Dendritic cell treated with granulocyte-macrophage colony-stimulating factor and Interleukin-4, amounts not matched to agents 40 ng/mL and 50 ng/mL, for 4 days (primary cell): ENCODE data around the gene THTPA.
"Not testable (repeated sequence)": the region's sequence is repeated elsewhere in the genome, so short reads cannot be mapped to it uniquely, and the experiment has no call there.

Source experiments
- H3K27ac Mint-ChIP-seq: one replicate; pipeline ENCODE4 v1.8.0; 2022; ENCODE audit warnings: mild to moderate bottlenecking, mixed read lengths
- H3K27me3 Mint-ChIP-seq: one replicate; pipeline ENCODE4 v1.8.0; 2022; ENCODE audit warnings: mild to moderate bottlenecking, mixed read lengths
- H3K36me3 Mint-ChIP-seq: one replicate; pipeline ENCODE4 v1.8.0; 2022; ENCODE audit warnings: low read depth, mixed read lengths
- H3K4me1 Mint-ChIP-seq: one replicate; pipeline ENCODE4 v1.8.0; 2022; ENCODE audit warnings: low read depth, mixed read lengths
- H3K4me3 Mint-ChIP-seq: one replicate; pipeline ENCODE4 v1.8.0; 2022; ENCODE audit warnings: mild to moderate bottlenecking, moderate library complexity, mixed read lengths
- H3K9me3 Mint-ChIP-seq: one replicate; pipeline ENCODE4 v1.8.0; 2022; ENCODE audit warnings: mixed read lengths
- intact Hi-C: fragments of 100-400 bp; cut with micrococcal nuclease; formaldehyde crosslinking; loops from one replicate; pipeline ENCODE4 v1.15.0; 2022

THTPA gene

GRCh38 chr14:23584527-23585203, 28.6 kb downstream of the THTPA start:
- peaks cover 55% of the 10 kb centered on the region for H3K27me3 Mint-ChIP-seq

GRCh38 chr14:23588884-23589598, 33.0 kb downstream of the THTPA start:
- no peaks in the 10 kb centered on the region for H3K36me3 Mint-ChIP-seq
- peaks cover 24% of the 10 kb centered on the region for H3K27me3 Mint-ChIP-seq
- peak overlapping the region; percentile 60 for H3K27ac Mint-ChIP-seq
- H3K4me3 Mint-ChIP-seq, result no peak overlapping the region
- H3K4me1 Mint-ChIP-seq, result peaks cover 13% of the 10 kb centered on the region
- no peaks in the 10 kb centered on the region for H3K9me3 Mint-ChIP-seq
- intact Hi-C loops, result loop anchor here (1.0 to 2.0 kb wide), 2 partner anchors 321 to 340 kb away; no protein-coding TSS in a partner anchor

More at GRCh38 chr14:23584527-23585203, 28.6 kb downstream of the THTPA start:
- H3K36me3 Mint-ChIP-seq, H3K27ac Mint-ChIP-seq, intact Hi-C loops, H3K4me3 Mint-ChIP-seq, H3K9me3 Mint-ChIP-seq: not testable (repeated sequence)
- H3K4me1 Mint-ChIP-seq, result peaks cover 11% of the 10 kb centered on the region

GRCh38 chr14:23589606-23590005, 33.5 kb downstream of the THTPA start:
- intact Hi-C loops, result loop anchor here (1.0 to 2.0 kb wide), 2 partner anchors 321 to 339 kb away; no protein-coding TSS in a partner anchor
- no peak overlapping the region for H3K4me3 Mint-ChIP-seq

GRCh38 chr14:23590198-23590597, 34.1 kb downstream of the THTPA start:
- H3K27me3 Mint-ChIP-seq, result peaks cover 20% of the 10 kb centered on the region
- no peak overlapping the region for H3K27ac Mint-ChIP-seq
- H3K4me1 Mint-ChIP-seq, result peaks cover 13% of the 10 kb centered on the region
- no peak overlapping the region for H3K4me3 Mint-ChIP-seq
- intact Hi-C loops, result no loop called here
- H3K36me3 Mint-ChIP-seq, result no peaks in the 10 kb centered on the region
- no peaks in the 10 kb centered on the region for H3K9me3 Mint-ChIP-seq

More at GRCh38 chr14:23589606-23590005, 33.5 kb downstream of the THTPA start:
- Mint-ChIP-seq H3K4me1 (peaks cover 13% of the 10 kb centered on the region), H3K27me3 (peaks cover 22% of the 10 kb centered on the region), H3K27ac (peak overlapping the region; percentile 60), H3K9me3 (no peaks in the 10 kb centered on the region), H3K36me3 (no peaks in the 10 kb centered on the region)

GRCh38 chr14:23594191-23594590, 38.1 kb downstream of the THTPA start:
- H3K27ac Mint-ChIP-seq, H3K4me1 Mint-ChIP-seq, H3K36me3 Mint-ChIP-seq, H3K9me3 Mint-ChIP-seq, intact Hi-C loops, H3K4me3 Mint-ChIP-seq: not testable (repeated sequence)
- H3K27me3 Mint-ChIP-seq, result peaks cover 14% of the 10 kb centered on the region

- H3K36me3 Mint-ChIP-seq, result no peaks in the 10 kb centered on the region
- H3K9me3 Mint-ChIP-seq, result no peaks in the 10 kb centered on the region
- H3K4me1 Mint-ChIP-seq, result no peaks in the 10 kb centered on the region
- intact Hi-C loops, result no loop called here
- H3K4me3 Mint-ChIP-seq, result no peak overlapping the region
- H3K27me3 Mint-ChIP-seq, result peaks cover 13% of the 10 kb centered on the region
- H3K27ac Mint-ChIP-seq, result no peak overlapping the region
Measured at GRCh38 chr14:23600322-23600707, 44.2 kb downstream of the THTPA start.

- Mint-ChIP-seq H3K9me3 (no peaks in the 10 kb centered on the region), H3K27me3 (peaks cover 12% of the 10 kb centered on the region), H3K4me1 (peaks cover 3% of the 10 kb centered on the region), H3K4me3 (no peak overlapping the region), H3K27ac (no peak overlapping the region), H3K36me3 (no peaks in the 10 kb centered on the region)
- intact Hi-C loops, result no loop called here
Measured at GRCh38 chr14:23600806-23601205, 44.7 kb downstream of the THTPA start.

- peaks cover 8% of the 10 kb centered on the region for H3K4me1 Mint-ChIP-seq
- H3K36me3 Mint-ChIP-seq, result no peaks in the 10 kb centered on the region
- H3K27me3 Mint-ChIP-seq, result peaks cover 7% of the 10 kb centered on the region
- H3K4me3 Mint-ChIP-seq, result no peak overlapping the region
- H3K27ac Mint-ChIP-seq, result no peak overlapping the region
- H3K9me3 Mint-ChIP-seq, result no peaks in the 10 kb centered on the region
- intact Hi-C loops, result no loop called here
Measured at GRCh38 chr14:23601424-23601823, 45.4 kb downstream of the THTPA start.

- Mint-ChIP-seq H3K27ac (no peak overlapping the region), H3K9me3 (no peaks in the 10 kb centered on the region), H3K27me3 (peaks cover 6% of the 10 kb centered on the region), H3K4me1 (peaks cover 10% of the 10 kb centered on the region), H3K36me3 (no peaks in the 10 kb centered on the region), H3K4me3 (no peak overlapping the region)
- intact Hi-C loops, result no loop called here
Measured at GRCh38 chr14:23601845-23602180, 45.7 kb downstream of the THTPA start.

- intact Hi-C loops, result no loop called here
Measured at GRCh38 chr14:23602181-23603095, 46.4 kb downstream of the THTPA start.

GRCh38 chr14:23603103-23603502, 47.0 kb downstream of the THTPA start:
- Mint-ChIP-seq H3K9me3 (no peaks in the 10 kb centered on the region), H3K4me3 (no peak overlapping the region), H3K4me1 (peaks cover 16% of the 10 kb centered on the region), H3K27ac (peak overlapping the region; percentile 20), H3K36me3 (no peaks in the 10 kb centered on the region), H3K27me3 (peaks cover 7% of the 10 kb centered on the region)
- intact Hi-C loops, result no loop called here

More at GRCh38 chr14:23602181-23603095, 46.4 kb downstream of the THTPA start:
- no peaks in the 10 kb centered on the region for H3K36me3 Mint-ChIP-seq
- no peaks in the 10 kb centered on the region for H3K9me3 Mint-ChIP-seq
- no peak overlapping the region for H3K4me3 Mint-ChIP-seq
- peaks cover 7% of the 10 kb centered on the region for H3K27me3 Mint-ChIP-seq
- peaks cover 15% of the 10 kb centered on the region for H3K4me1 Mint-ChIP-seq
- peak overlapping the region; percentile 20 for H3K27ac Mint-ChIP-seq

GRCh38 chr14:23604148-23604547, 48.1 kb downstream of the THTPA start:
- peaks cover 7% of the 10 kb centered on the region for H3K27me3 Mint-ChIP-seq
- H3K4me1 Mint-ChIP-seq, result peaks cover 16% of the 10 kb centered on the region
- no peak overlapping the region for H3K4me3 Mint-ChIP-seq
- no peaks in the 10 kb centered on the region for H3K36me3 Mint-ChIP-seq
- intact Hi-C loops, result no loop called here
- no peak overlapping the region for H3K27ac Mint-ChIP-seq
- H3K9me3 Mint-ChIP-seq, result peaks cover 3% of the 10 kb centered on the region

- Mint-ChIP-seq H3K9me3 (peaks cover 6% of the 10 kb centered on the region), H3K4me3 (no peak overlapping the region), H3K27me3 (peaks cover 7% of the 10 kb centered on the region), H3K4me1 (peaks cover 16% of the 10 kb centered on the region), H3K36me3 (no peaks in the 10 kb centered on the region), H3K27ac (no peak overlapping the region)
- intact Hi-C loops, result no loop called here
Measured at GRCh38 chr14:23604675-23605170, 48.7 kb downstream of the THTPA start.
